ENCODE measurements around the gene THAP8.

Gene THAP8

DNA sequence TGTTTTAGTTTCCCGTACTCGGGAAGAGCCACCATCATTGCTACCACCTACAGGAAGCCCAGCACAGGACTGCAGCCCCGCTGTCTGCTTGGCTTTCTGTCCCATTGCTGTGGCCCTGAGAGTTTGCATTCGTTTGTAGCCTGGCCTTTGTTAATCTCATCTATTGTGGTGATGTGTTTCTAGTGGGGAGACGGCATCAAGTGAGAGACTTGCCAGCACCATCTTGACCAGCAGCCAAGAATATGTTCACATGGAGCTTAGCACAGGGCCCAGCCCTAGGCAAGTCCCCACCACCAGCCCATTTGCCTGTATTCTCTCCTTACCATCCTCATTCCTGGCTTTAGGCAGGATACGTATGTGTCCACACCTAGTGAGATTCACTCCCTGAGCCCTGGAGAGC, 39.6 kb upstream of the THAP8 start:
- no peak overlapping the region for H3K4me3 ChIP-seq (ENCODE audit: low read length)
- no peak for DNase-seq (ENCODE audit: low read depth)
- TF ChIP-seq, protein P1, sequence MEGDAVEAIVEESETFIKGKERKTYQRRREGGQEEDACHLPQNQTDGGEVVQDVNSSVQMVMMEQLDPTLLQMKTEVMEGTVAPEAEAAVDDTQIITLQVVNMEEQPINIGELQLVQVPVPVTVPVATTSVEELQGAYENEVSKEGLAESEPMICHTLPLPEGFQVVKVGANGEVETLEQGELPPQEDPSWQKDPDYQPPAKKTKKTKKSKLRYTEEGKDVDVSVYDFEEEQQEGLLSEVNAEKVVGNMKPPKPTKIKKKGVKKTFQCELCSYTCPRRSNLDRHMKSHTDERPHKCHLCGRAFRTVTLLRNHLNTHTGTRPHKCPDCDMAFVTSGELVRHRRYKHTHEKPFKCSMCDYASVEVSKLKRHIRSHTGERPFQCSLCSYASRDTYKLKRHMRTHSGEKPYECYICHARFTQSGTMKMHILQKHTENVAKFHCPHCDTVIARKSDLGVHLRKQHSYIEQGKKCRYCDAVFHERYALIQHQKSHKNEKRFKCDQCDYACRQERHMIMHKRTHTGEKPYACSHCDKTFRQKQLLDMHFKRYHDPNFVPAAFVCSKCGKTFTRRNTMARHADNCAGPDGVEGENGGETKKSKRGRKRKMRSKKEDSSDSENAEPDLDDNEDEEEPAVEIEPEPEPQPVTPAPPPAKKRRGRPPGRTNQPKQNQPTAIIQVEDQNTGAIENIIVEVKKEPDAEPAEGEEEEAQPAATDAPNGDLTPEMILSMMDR (conservative IDR thresholded peaks at IDR 0.05; ENCODE audit: low read depth, low read length), result no peak

DNA sequence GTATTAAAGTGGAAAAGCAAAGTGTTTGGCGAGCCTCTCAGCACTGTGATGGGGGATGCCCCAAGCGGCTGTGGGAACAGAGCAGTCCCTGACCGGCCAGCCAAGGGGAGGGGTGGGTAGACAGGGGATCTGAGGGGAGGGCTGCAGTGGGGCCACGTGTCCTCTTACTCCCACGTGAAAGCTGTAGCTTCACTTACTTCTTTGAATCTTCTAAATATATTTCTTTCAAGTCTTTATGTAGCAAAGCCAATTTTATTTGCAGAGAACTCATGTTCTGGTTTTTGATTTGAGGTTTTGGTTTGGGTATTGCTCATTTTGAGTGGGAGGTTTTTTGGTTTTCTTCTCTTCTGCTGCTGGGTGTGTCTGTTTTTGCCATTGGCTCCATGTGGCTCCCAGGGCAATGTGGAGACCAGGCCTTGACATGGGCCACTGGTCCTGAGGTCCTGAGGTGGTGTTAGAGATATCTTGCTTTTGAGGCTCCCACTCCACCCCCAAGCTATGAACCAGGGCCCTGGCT, 39.1 kb upstream of the THAP8 start:
- H3K4me3 ChIP-seq (ENCODE audit: low read length), result no peak overlapping the region
- TF ChIP-seq, protein P1 (conservative IDR thresholded peaks at IDR 0.05; ENCODE audit: low read depth, low read length), result no peak
- DNase-seq (ENCODE audit: low read depth), result no peak

DNA sequence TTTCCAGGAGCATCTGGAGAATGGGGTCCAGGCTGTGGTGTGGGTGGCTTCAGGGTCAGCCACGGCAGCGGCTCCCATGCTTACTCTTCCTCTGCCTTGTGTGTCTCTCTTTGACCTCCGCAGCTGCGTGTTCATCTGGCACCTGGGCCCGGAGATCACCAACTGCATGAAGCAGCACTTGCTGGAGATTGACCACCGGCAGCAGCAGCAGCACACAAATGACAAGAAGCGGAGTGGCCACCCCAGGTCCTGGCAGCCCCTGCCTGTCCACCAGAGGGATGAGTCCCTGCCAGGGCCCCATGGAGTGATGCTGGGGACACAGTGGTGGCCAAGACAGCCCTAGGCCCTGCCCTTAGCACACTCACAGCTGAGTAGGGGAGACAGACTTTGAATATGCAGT, 38.5 kb upstream of the THAP8 start:
- no peak for DNase-seq (ENCODE audit: low read depth)
- no peak overlapping the region for H3K4me3 ChIP-seq (ENCODE audit: low read length)
- TF ChIP-seq, protein P1 (conservative IDR thresholded peaks at IDR 0.05; ENCODE audit: low read depth, low read length), result no peak

DNA sequence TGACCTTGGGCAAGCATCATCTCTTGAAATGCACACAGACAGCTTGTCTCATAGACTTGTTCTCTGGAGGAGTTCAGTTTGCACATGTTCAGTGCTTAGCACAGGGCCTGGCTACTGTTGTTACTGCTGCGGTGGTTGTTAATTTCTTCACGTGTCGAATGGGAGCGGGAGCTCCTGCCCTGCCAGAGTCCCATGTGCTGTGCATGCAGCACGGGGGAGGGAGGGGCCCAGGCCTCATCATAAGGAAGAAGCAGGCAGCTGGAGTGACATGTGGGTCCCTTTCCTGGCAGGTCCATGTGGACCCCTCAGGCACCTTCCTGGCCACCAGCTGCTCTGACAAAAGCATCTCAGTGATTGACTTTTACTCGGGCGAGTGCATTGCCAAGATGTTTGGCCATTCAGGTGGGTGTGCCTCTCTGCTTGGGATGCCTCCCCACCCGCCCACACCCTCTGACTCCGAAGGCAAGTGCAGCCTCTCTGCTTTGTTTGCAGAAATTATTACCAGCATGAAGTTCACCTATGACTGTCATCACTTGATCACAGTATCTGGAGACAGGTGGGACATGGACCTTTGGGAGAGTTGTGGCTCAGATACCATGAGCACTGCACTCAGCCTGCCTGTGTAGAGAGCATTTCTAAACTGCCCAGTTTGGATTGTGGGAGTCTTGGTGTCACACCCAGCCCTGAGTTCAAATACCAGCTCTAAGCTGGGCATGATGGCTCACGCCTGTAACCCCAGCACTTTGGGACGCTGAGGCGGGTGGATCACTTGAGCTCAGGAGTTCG, 37.0 kb upstream of the THAP8 start:
- DNase-seq (ENCODE audit: low read depth), result no peak
- TF ChIP-seq, protein P1 (conservative IDR thresholded peaks at IDR 0.05; ENCODE audit: low read depth, low read length), result no peak

DNA sequence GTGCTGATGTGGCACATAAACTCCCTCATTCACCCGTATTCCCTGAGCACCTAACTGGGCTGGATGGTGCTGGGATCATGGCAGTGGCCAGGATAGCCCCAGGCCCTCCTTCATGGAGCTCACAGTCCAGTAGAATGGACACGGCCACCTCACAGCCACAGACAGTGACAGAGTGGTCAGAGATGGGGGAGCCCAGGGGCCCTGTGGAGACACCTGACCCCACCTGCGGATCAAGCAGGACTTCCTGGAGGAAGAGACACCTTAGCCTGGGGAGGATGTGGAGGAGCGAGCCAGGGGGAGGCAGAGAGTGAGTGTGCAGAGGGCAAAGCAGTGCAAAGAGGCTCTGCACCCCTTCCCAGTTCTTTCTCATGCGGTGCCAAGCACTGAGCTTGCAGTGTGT, 35.8 kb upstream of the THAP8 start:
- DNase-seq (ENCODE audit: low read depth), result no peak
- TF ChIP-seq, protein P1 (conservative IDR thresholded peaks at IDR 0.05; ENCODE audit: low read depth, low read length), result no peak
- H3K4me3 ChIP-seq (ENCODE audit: low read length), result no peak overlapping the region

More for the DNA sequence above, 37.0 kb upstream of the THAP8 start:
- H3K4me3 ChIP-seq (ENCODE audit: low read length), result no peak overlapping the region

DNA sequence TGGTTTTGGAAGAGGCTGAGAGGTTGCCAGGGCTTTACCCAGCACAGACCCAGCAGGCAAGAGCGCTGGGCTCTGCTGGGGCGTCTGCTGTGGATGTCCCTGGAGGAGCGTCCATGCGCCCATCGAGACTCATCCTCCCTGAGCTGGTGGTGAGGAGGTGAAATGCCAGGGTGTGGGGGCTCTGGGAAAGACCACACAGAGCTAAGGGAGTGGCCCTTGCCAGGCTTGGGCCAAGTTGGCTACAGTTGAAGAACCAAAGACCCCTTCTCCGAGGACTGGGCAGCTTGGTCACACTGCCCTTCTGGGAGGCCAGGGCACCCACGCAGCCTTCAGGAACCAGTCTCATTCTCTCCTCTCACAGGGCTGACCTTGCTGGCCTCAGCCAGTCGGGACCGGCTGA, 32.2 kb upstream of the THAP8 start:
- no peak overlapping the region for H3K4me3 ChIP-seq (ENCODE audit: low read length)
- DNase-seq (ENCODE audit: low read depth), result no peak
- TF ChIP-seq, protein P1 (conservative IDR thresholded peaks at IDR 0.05; ENCODE audit: low read depth, low read length), result no peak
